ENCODE measurements around the gene DNAH17.
"Not testable (repeated sequence)": the region's sequence is repeated elsewhere in the genome, so short reads cannot be mapped to it uniquely, and the experiment has no call there.

Gene DNAH17

GRCh38 chr17:78522031-78522809 lies 55.0 kb downstream of the DNAH17 start:
- DNase-seq: no peak

- no peak for DNase-seq
Measured at GRCh38 chr17:78517421-78517820, 59.8 kb downstream of the DNAH17 start.

GRCh38 chr17:78515480-78515879 lies 61.7 kb downstream of the DNAH17 start:
- DNase-seq: no peak

GRCh38 chr17:78514521-78514920 lies 62.7 kb downstream of the DNAH17 start:
- no peak for DNase-seq

- DNase-seq: no peak
Measured at GRCh38 chr17:78512976-78513375, 64.2 kb downstream of the DNAH17 start.

- no peak for DNase-seq
Measured at GRCh38 chr17:78510141-78511075, 66.8 kb downstream of the DNAH17 start.

GRCh38 chr17:78507526-78507925 lies 69.7 kb downstream of the DNAH17 start:
- no peak for DNase-seq

GRCh38 chr17:78506454-78507309 lies 70.5 kb downstream of the DNAH17 start:
- DNase-seq: no peak

GRCh38 chr17:78504156-78504925 lies 72.9 kb downstream of the DNAH17 start:
- DNase-seq: no peak

- DNase-seq: not testable (repeated sequence)
Measured at GRCh38 chr17:78503388-78503787, 73.8 kb downstream of the DNAH17 start.

- no peak for DNase-seq
Measured at GRCh38 chr17:78502611-78503148, 74.5 kb downstream of the DNAH17 start.

- DNase-seq: no peak
Measured at GRCh38 chr17:78501241-78502036, 75.8 kb downstream of the DNAH17 start.

GRCh38 chr17:78500806-78501205 lies 76.4 kb downstream of the DNAH17 start:
- no peak for DNase-seq

- no peak for DNase-seq
Measured at GRCh38 chr17:78499715-78500540, 77.3 kb downstream of the DNAH17 start.

- no peak for DNase-seq
Measured at GRCh38 chr17:78498848-78499247, 78.3 kb downstream of the DNAH17 start.

- peak; percentile 64 for DNase-seq
Measured at GRCh38 chr17:78497115-78497540, 80.1 kb downstream of the DNAH17 start.

- no peak for DNase-seq
Measured at GRCh38 chr17:78496311-78496710, 80.9 kb downstream of the DNAH17 start.

GRCh38 chr17:78495634-78496033 lies 81.6 kb downstream of the DNAH17 start:
- DNase-seq: no peak

- no peak for DNase-seq
Measured at GRCh38 chr17:78494696-78495330, 82.4 kb downstream of the DNAH17 start.
